ENCODE data around the gene CCNDBP1. TPM values are rescaled to one million over a fixed set of nuclear protein-coding genes. Genes with fewer than 3 reads are reported as not detected.

CCNDBP1 gene
- total and polyA plus RNA-seq, 2 of the 8 experiments (the other 6 are each of a cell fraction or from before 2014, with no cell fraction given), result 23.4 to 29.0 TPM

DNA sequence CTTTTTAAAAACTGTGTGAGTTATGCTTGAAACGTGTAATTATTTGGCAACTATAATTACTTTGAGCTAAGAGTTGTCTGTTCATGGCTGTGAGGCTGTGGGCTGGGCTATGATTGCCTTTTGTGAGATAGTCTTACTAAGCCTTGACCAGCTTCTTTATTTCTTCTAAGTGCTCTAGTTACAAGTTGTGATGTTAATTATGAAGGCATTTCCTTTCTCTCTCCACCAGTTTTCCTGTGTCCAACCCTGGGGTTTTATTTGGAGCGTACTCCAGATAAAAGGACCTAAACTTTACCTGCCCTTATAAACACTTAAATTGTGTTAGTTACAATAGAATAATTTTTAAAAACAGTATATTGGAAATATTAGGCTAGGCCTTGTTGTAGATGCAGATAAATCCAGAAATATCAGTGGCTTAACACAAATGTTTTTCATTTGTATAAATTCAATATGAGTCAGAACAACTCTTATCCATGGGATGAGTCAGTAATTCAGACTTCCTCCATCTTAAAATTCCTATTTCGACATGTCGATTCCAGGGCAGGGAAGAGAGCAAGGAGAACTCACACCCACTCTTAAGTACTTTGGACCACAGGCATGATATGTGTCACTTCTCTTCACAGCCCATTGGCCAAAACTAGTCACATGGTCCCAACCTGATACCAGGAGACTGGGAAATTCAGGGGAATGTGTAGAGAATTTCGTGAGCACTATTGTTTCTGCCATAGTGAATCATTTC, 34.8 kb upstream of the CCNDBP1 start (continued):
- TF ChIP-seq EP300 (IDR thresholded peaks at IDR 0.05; ENCODE audit: borderline replicate concordance in 1 of 2, low read depth in 2 of 2, low read length in 2 of 2) (no peak), SP4 (IDR thresholded peaks at IDR 0.05; ENCODE audit: low read length) (no peak), RBBP5 (IDR thresholded peaks at IDR 0.05; ENCODE audit: borderline replicate concordance, low read depth, low read length) (no peak), CREB1 (IDR thresholded peaks at IDR 0.05) (no peak)
- TF ChIP-seq, protein P1, sequence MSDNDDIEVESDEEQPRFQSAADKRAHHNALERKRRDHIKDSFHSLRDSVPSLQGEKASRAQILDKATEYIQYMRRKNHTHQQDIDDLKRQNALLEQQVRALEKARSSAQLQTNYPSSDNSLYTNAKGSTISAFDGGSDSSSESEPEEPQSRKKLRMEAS (IDR thresholded peaks at IDR 0.05), result no peak
- TF ChIP-seq, protein P2, sequence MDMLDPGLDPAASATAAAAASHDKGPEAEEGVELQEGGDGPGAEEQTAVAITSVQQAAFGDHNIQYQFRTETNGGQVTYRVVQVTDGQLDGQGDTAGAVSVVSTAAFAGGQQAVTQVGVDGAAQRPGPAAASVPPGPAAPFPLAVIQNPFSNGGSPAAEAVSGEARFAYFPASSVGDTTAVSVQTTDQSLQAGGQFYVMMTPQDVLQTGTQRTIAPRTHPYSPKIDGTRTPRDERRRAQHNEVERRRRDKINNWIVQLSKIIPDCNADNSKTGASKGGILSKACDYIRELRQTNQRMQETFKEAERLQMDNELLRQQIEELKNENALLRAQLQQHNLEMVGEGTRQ (IDR thresholded peaks at IDR 0.05; ENCODE audit: low read length), result no peak

All from H1 (cell line).